H9 (cell line): ENCODE data around the gene DCAF7. TPM values are rescaled to one million over a fixed set of nuclear protein-coding genes. Genes with fewer than 3 reads are reported as not detected.

Experiments
- DNase-seq: peaks from one replicate; pipeline ENCODE4 v3.0.0-alpha.2; 2017
- H2AFZ ChIP-seq: one replicate; pipeline ENCODE4 v1.6.1; 2013; ENCODE audit warnings: mild to moderate bottlenecking, low read length, control low read depth, moderate library complexity
- H2AK5ac ChIP-seq: 2 replicates; pipeline ENCODE4 v1.6.1; 2013; ENCODE audit warnings: low read length, control low read depth, mixed read lengths; ENCODE audit not compliant: insufficient read length
- H2BK120ac ChIP-seq: one replicate; pipeline ENCODE4 v1.6.1; 2013; ENCODE audit warnings: low read depth, mild to moderate bottlenecking, low read length, control low read depth, inconsistent platforms; ENCODE audit not compliant: poor library complexity, severe bottlenecking
- H2BK12ac ChIP-seq: 2 replicates; pipeline ENCODE4 v1.6.1; 2013; ENCODE audit warnings: low read length, control low read depth, mixed read lengths, low read depth; ENCODE audit not compliant: insufficient read length
- H2BK15ac ChIP-seq: 2 replicates; pipeline ENCODE4 v1.6.1; 2013; ENCODE audit warnings: low read depth, low read length, control low read depth
- H2BK20ac ChIP-seq: one replicate; pipeline ENCODE4 v1.6.1; 2013; ENCODE audit warnings: low read depth, mild to moderate bottlenecking, low read length, control low read depth, inconsistent platforms; ENCODE audit not compliant: poor library complexity, severe bottlenecking
- H2BK5ac ChIP-seq: 2 replicates; pipeline ENCODE4 v1.6.1; 2013; ENCODE audit warnings: low read length, control low read depth, mixed read lengths; ENCODE audit not compliant: insufficient read length
- H3K14ac ChIP-seq: 2 replicates; pipeline ENCODE4 v1.6.1; 2013; ENCODE audit warnings: low read length, control low read depth; ENCODE audit not compliant: insufficient read depth
- H3K18ac ChIP-seq: 2 replicates; pipeline ENCODE4 v1.6.1; 2013; ENCODE audit warnings: low read depth, mild to moderate bottlenecking, mixed read lengths, low read length, control low read depth; ENCODE audit not compliant: insufficient read length
- H3K23ac ChIP-seq: 2 replicates; pipeline ENCODE4 v1.6.1; 2013; ENCODE audit warnings: low read length, control low read depth, mixed read lengths, low read depth; ENCODE audit not compliant: insufficient read length
- H3K23me2 ChIP-seq: 2 replicates; pipeline ENCODE4 v1.6.1; 2013; ENCODE audit warnings: low read depth, mild to moderate bottlenecking, mixed read lengths, low read length, control low read depth; ENCODE audit not compliant: insufficient read length, poor library complexity, severe bottlenecking
- H3K27ac ChIP-seq: 2 replicates; pipeline ENCODE4 v1.5.1; 2013; ENCODE audit warnings: low read length, control low read depth, mixed read lengths, low read depth; ENCODE audit not compliant: insufficient read length
- H3K27me3 ChIP-seq: 2 replicates; pipeline ENCODE4 v1.6.1; 2013; ENCODE audit warnings: low read length, control low read depth, inconsistent platforms; ENCODE audit not compliant: insufficient read depth
- H3K4ac ChIP-seq: 2 replicates; pipeline ENCODE4 v1.6.1; 2013; ENCODE audit warnings: low read depth, mild to moderate bottlenecking, control low read depth, inconsistent platforms, low read length, moderate library complexity
- H3K4me1 ChIP-seq: 2 replicates; pipeline ENCODE4 v1.6.1; 2013; ENCODE audit warnings: low read length, control low read depth, inconsistent platforms; ENCODE audit not compliant: insufficient read depth
- H3K4me2 ChIP-seq: 2 replicates; pipeline ENCODE4 v1.6.1; 2013; ENCODE audit warnings: low read length, control low read depth, mixed read lengths; ENCODE audit not compliant: insufficient read length, insufficient read depth
- H3K56ac ChIP-seq: 2 replicates; pipeline ENCODE4 v1.6.1; 2013; ENCODE audit warnings: low read depth, mild to moderate bottlenecking, mixed read lengths, low read length, control low read depth; ENCODE audit not compliant: insufficient read length
- H3K79me1 ChIP-seq: 2 replicates; pipeline ENCODE4 v1.6.1; 2013; ENCODE audit warnings: low read depth, mild to moderate bottlenecking, moderate library complexity, low read length, control low read depth, inconsistent platforms; ENCODE audit not compliant: insufficient read depth, poor library complexity, severe bottlenecking
- H3K79me2 ChIP-seq: 2 replicates; pipeline ENCODE4 v1.6.1; 2013; ENCODE audit warnings: low read length, control low read depth, inconsistent platforms; ENCODE audit not compliant: insufficient read depth
- H3K9ac ChIP-seq: 2 replicates; pipeline ENCODE4 v1.6.1; 2013; ENCODE audit warnings: low read length, control low read depth, mixed read lengths; ENCODE audit not compliant: insufficient read length; ENCODE audit errors: extremely low read depth
- H3K9me3 ChIP-seq: one replicate; pipeline ENCODE4 v1.6.1; 2013; ENCODE audit warnings: low read depth, low read length, inconsistent platforms; ENCODE audit not compliant: control insufficient read depth
- H3T11ph ChIP-seq: one replicate; pipeline ENCODE4 v1.6.1; 2013; ENCODE audit warnings: mild to moderate bottlenecking, low read length, control low read depth, inconsistent platforms
- H4K20me1 ChIP-seq: one replicate; pipeline ENCODE4 v1.6.1; 2013; ENCODE audit not compliant: control insufficient read depth, insufficient read length, insufficient read depth
- H4K5ac ChIP-seq: 2 replicates; pipeline ENCODE4 v1.6.1; 2013; ENCODE audit warnings: low read depth, mild to moderate bottlenecking, mixed read lengths, low read length, control low read depth; ENCODE audit not compliant: insufficient read length
- H4K8ac ChIP-seq: replicated peaks from 2 replicates; pipeline ENCODE4 v1.6.1; 2013; ENCODE audit warnings: low read length, control low read depth, mixed read lengths, low read depth; ENCODE audit not compliant: insufficient read length
- H4K91ac ChIP-seq: 2 replicates; pipeline ENCODE4 v1.6.1; 2013; ENCODE audit warnings: low read depth, mild to moderate bottlenecking, moderate library complexity, mixed read lengths, low read length, control low read depth; ENCODE audit not compliant: insufficient read length
- H3K27ac Mint-ChIP-seq, 3 experiments: 2 replicates in 2 of 3; 3 replicates in 1 of 3; pipeline ENCODE4 v1.8.0; 2020 to 2021; ENCODE audit warnings: mixed read lengths in 3 of 3, mild to moderate bottlenecking in 1 of 3, moderate library complexity in 1 of 3
- H3K27me3 Mint-ChIP-seq: 2 replicates; pipeline ENCODE4 v1.8.0; 2021; ENCODE audit warnings: low read depth, mild to moderate bottlenecking, moderate library complexity, mixed read lengths
- H3K36me3 Mint-ChIP-seq, 3 experiments: 2 replicates in 2 of 3; 3 replicates in 1 of 3; pipeline ENCODE4 v1.8.0; 2020 to 2021; ENCODE audit warnings: low read depth in 3 of 3, mixed read lengths in 3 of 3; ENCODE audit not compliant: insufficient read depth in 1 of 3
- H3K4me1 Mint-ChIP-seq, 2 experiments: 2 replicates each; pipeline ENCODE4 v1.8.0; 2020; ENCODE audit warnings: mixed read lengths in 2 of 2
- H3K4me3 Mint-ChIP-seq, 2 experiments: 2 replicates in 1 of 2; 3 replicates in 1 of 2; pipeline ENCODE4 v1.8.0; 2020 to 2021; ENCODE audit warnings: mild to moderate bottlenecking in 2 of 2, mixed read lengths in 2 of 2, moderate library complexity in 1 of 2
- H3K9me3 Mint-ChIP-seq, 2 experiments: 2 replicates in 1 of 2; 3 replicates in 1 of 2; pipeline ENCODE4 v1.8.0; 2020; ENCODE audit warnings: mild to moderate bottlenecking in 2 of 2, mixed read lengths in 2 of 2, moderate library complexity in 1 of 2
- CTCF ChIP-seq: fragments of 200-600 bp; sonication (generic); conservative IDR thresholded peaks from 3 replicates; pipeline ENCODE4 v1.8.0; 2021; ENCODE audit warnings: antibody characterized with exemption, mild to moderate bottlenecking
- WGBS: extraction: QIAGEN DNeasy Blood & Tissue Kit; methylation state at CpG from one replicate; pipeline ENCODE4 v1.1.7; 2013; ENCODE audit warnings: missing lambda C conversion rate, low lambda C conversion rate, mixed read lengths; ENCODE audit not compliant: insufficient read length; ENCODE audit errors: extremely low coverage; 5-methylcytosine and 5-hydroxymethylcytosine counted together
- total RNA-seq: library from RNA; stranded (reverse); gene quantifications from 2 replicates; pipeline ENCODE4 v1.2.1, GENCODE V29; 2021

DCAF7 gene
- total RNA-seq, 1 experiment from 2014 or later = 86.2 TPM

- Mint-ChIP-seq H3K36me3 (no peaks in the 10 kb centered on the region; a peak in 1 of 7 replicates), H3K4me1 (no peaks in the 10 kb centered on the region; a peak in 1 of 4 replicates), H3K4me3 (no peak overlapping the region), H3K27ac (no peak overlapping the region; a peak in 1 of 7 replicates), H3K27me3 (peaks cover 32% of the 10 kb centered on the region), H3K9me3 (peaks cover 2 to 4% of the 10 kb centered on the region in 2 experiments)
- H3K56ac ChIP-seq = no peak overlapping the region
- no peak overlapping the region for H2BK15ac ChIP-seq
- no peak overlapping the region for H3K27ac ChIP-seq
- no peak overlapping the region for H2AK5ac ChIP-seq
- no peak overlapping the region for H2BK120ac ChIP-seq
- H3T11ph ChIP-seq = no peak overlapping the region
- WGBS = no CpG with 5 or more reads among the region's 9 CpGs
- no peak overlapping the region for H3K9ac ChIP-seq
- DNase-seq = no peak
- no peak overlapping the region for H4K91ac ChIP-seq
- no peak overlapping the region for H2BK5ac ChIP-seq
- H4K20me1 ChIP-seq = peaks cover 2% of the 10 kb centered on the region
- H2BK12ac ChIP-seq = no peak overlapping the region
- no peak overlapping the region for H3K23ac ChIP-seq
- no peak overlapping the region for H3K14ac ChIP-seq
- H3K4me2 ChIP-seq = no peak overlapping the region
- no peak overlapping the region for H2BK20ac ChIP-seq
- no peaks in the 10 kb centered on the region for H3K9me3 ChIP-seq
- no peaks in the 10 kb centered on the region; the same call in 1 of the 2 replicates for H3K27me3 ChIP-seq
- no peak overlapping the region for H2AFZ ChIP-seq
- TF ChIP-seq CTCF = no peak
- H3K23me2 ChIP-seq = peaks cover 3% of the 10 kb centered on the region
- H4K5ac ChIP-seq = no peak overlapping the region
- no peaks in the 10 kb centered on the region for H3K79me1 ChIP-seq
- H3K4ac ChIP-seq = no peak overlapping the region
- H3K4me1 ChIP-seq = no peaks in the 10 kb centered on the region
- no peak overlapping the region for H4K8ac ChIP-seq
- H3K18ac ChIP-seq = no peak overlapping the region
- no peaks in the 10 kb centered on the region for H3K79me2 ChIP-seq
These were observed 44.9 kb upstream of the DCAF7 start for GRCh38 chr17:63505341-63505740.
